HUES6 (cell line): Measurements from ENCODE around the gene CIAO2B.
"Not testable (repeated sequence)": the region's sequence is repeated elsewhere in the genome, so short reads cannot be mapped to it uniquely, and the experiment has no call there.

ENCODE experiments used
- H3K27ac ChIP-seq: 2 replicates; pipeline ENCODE4 v1.7.0; 2013; ENCODE audit warnings: low read depth, mild to moderate bottlenecking, low read length, inconsistent platforms
- H3K27me3 ChIP-seq: 2 replicates; pipeline ENCODE4 v1.6.1; 2013; ENCODE audit warnings: low read length; ENCODE audit not compliant: control insufficient read depth, insufficient read depth
- H3K36me3 ChIP-seq: 2 replicates; pipeline ENCODE4 v1.6.1; 2013; ENCODE audit warnings: low read length; ENCODE audit not compliant: control insufficient read depth, insufficient read depth
- H3K4me1 ChIP-seq: 2 replicates; pipeline ENCODE4 v1.6.1; 2013; ENCODE audit warnings: low read length; ENCODE audit not compliant: control insufficient read depth, insufficient read depth
- H3K4me3 ChIP-seq: 2 replicates; pipeline ENCODE4 v1.5.1; 2013; ENCODE audit warnings: low read depth, low read length
- H3K9ac ChIP-seq: one replicate; pipeline ENCODE4 v1.6.1; 2013; ENCODE audit warnings: mild to moderate bottlenecking, low read length
- H3K9me3 ChIP-seq: 2 replicates; pipeline ENCODE4 v1.6.1; 2013; ENCODE audit warnings: low read depth, low read length; ENCODE audit not compliant: control insufficient read depth, insufficient read depth

CIAO2B gene

DNA sequence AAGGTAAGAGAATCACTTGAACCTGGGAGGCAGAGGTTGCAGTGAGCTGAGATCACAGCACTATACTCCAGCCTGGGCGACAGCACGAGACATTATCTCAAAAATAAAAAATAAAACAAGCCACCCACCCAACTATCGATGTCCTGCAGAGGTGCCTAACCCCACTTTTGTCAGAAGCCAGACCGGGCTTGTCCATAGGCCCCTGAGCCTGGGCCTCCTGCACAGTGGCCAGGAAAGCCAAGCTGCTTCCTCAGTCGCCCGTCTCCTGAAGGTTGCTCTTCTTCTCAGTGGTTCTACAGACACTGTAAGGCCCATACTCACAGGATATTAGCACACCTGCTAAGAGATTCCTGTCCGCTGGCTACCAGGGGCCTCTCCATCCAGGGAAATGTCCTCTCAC is 12.3 kb upstream of the CIAO2B start:
- Histone ChIP-seq H3K4me1 (no peaks in the 10 kb centered on the region), H3K36me3 (peaks cover 25% of the 10 kb centered on the region), H3K9me3 (peaks cover 6% of the 10 kb centered on the region), H3K4me3 (no peak overlapping the region), H3K9ac (no peak overlapping the region), H3K27ac (no peak overlapping the region), H3K27me3 (peaks cover 33% of the 10 kb centered on the region)

DNA sequence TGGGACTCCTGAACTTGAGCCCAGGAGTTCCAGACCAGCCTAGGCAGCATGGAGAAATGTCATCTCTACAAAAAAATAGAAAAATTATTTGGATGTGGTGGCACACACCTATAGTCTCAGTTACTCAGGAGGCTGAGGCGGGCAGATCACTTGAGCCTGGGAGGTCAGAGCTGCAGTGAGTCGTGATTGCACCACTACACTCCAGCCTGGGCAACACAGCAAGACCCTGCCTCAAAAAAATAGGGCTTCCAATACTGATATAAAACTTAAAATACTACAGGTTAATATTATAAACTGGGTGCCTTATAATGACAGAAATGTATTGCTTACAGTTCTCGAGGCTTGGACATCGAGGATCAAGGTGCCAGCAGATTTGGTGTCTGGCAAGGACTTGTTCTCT is 11.7 kb upstream of the CIAO2B start:
- H3K36me3 ChIP-seq: peaks cover 31% of the 10 kb centered on the region
- no peak overlapping the region for H3K27ac ChIP-seq
- H3K27me3 ChIP-seq: peaks cover 33% of the 10 kb centered on the region
- H3K9me3 ChIP-seq: no peaks in the 10 kb centered on the region
- H3K4me1 ChIP-seq: no peaks in the 10 kb centered on the region
- no peak overlapping the region for H3K9ac ChIP-seq
- H3K4me3 ChIP-seq: no peak overlapping the region

DNA sequence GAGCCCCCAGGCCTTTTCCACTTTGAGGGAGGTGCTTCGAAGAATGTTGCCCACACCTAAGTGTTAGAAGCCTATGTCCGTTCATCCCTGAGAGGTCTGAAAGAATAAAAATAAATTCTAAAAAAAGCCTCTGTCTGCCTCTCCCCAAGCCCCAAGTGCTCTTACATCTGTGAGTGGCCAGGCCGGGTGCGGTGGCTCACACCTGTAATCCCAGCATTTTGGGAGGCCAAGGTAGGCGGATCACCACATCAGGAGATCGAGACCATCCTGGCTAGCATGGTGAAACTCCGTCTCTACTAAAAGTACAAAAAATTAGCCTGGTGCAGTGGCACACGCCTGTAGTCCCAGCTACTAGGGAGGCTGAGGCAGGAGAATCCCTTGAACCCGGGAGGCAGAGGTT is 10.8 kb upstream of the CIAO2B start:
- Histone ChIP-seq H3K36me3 (peaks cover 41% of the 10 kb centered on the region), H3K27me3 (peaks cover 28% of the 10 kb centered on the region)
- not testable (repeated sequence) for H3K9ac ChIP-seq, H3K27ac ChIP-seq, H3K4me3 ChIP-seq, H3K4me1 ChIP-seq, H3K9me3 ChIP-seq

DNA sequence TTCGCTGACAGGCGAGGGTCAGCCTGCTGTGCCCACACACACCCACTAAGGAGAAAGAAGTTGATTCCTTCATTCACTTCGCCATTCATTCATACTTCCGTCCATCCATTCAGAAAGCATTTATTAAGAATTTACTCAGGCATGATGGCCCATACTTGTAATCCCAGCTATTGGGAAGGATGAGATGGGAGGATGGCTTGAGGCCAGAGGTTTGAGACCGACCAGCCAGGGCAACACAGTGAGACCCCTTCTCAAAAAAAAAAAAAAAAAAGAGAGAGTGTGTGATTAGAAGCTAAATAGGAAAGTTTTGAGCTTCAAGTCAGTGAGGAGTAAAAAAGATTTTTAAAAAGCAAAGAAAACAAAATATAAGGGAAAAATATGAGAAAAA is 9.8 kb upstream of the CIAO2B start:
- Histone ChIP-seq H3K4me3 (no peak overlapping the region), H3K9me3 (no peaks in the 10 kb centered on the region), H3K9ac (no peak overlapping the region), H3K4me1 (no peaks in the 10 kb centered on the region), H3K27me3 (peaks cover 18% of the 10 kb centered on the region), H3K27ac (no peak overlapping the region), H3K36me3 (peaks cover 50% of the 10 kb centered on the region)

GRCh38 chr16:66943426-66944053 is 9.3 kb upstream of the CIAO2B start:
- Histone ChIP-seq H3K9ac (no peak overlapping the region), H3K27ac (no peak overlapping the region), H3K4me3 (no peak overlapping the region), H3K36me3 (peaks cover 55% of the 10 kb centered on the region), H3K4me1 (no peaks in the 10 kb centered on the region), H3K9me3 (no peaks in the 10 kb centered on the region), H3K27me3 (peaks cover 13% of the 10 kb centered on the region)

DNA sequence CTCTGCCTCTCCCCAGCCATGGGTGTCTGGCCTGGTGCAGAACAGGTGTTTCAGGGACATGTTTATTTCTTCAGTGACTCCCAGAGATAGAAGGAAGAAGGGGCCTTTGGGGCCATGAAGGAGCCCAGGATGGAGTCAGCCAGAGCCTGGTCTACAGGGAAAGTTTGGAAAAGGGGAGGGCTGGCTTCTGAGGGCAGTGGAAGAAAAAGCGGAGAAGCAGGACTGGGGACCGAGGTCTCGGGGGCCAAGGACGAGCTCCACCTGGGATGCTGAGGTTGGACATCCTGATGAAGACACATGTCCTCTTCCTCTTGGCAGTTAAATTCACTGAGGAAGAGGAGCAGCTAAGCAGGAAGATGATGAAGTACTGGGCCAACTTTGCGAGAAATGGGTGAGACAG is 8.8 kb upstream of the CIAO2B start:
- Histone ChIP-seq H3K27me3 (peaks cover 8% of the 10 kb centered on the region), H3K9me3 (no peaks in the 10 kb centered on the region), H3K27ac (no peak overlapping the region), H3K36me3 (peaks cover 58% of the 10 kb centered on the region), H3K4me1 (no peaks in the 10 kb centered on the region), H3K9ac (no peak overlapping the region), H3K4me3 (no peak overlapping the region)

DNA sequence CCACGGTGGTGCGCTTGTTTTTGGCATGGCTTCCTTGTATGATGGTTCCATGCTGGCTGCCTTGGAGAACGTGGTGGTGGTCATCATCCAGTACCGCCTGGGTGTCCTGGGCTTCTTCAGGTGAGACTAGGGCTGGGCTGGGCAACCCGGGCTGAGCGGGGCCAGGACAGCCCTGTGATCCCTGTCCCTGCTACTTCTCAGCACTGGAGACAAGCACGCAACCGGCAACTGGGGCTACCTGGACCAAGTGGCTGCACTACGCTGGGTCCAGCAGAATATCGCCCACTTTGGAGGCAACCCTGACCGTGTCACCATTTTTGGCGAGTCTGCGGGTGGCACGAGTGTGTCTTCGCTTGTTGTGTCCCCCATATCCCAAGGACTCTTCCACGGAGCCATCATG is 6.0 kb upstream of the CIAO2B start:
- Histone ChIP-seq H3K9me3 (no peaks in the 10 kb centered on the region), H3K4me3 (no peak overlapping the region), H3K27me3 (peaks cover 6% of the 10 kb centered on the region), H3K9ac (no peak overlapping the region), H3K27ac (no peak overlapping the region), H3K36me3 (peaks cover 58% of the 10 kb centered on the region), H3K4me1 (peaks cover 6% of the 10 kb centered on the region; the same call in 1 of the 2 replicates)

GRCh38 chr16:66939366-66939765 is 5.2 kb upstream of the CIAO2B start:
- Histone ChIP-seq H3K4me1 (peaks cover 7% of the 10 kb centered on the region; the same call in 1 of the 2 replicates), H3K9me3 (no peaks in the 10 kb centered on the region), H3K27ac (no peak overlapping the region), H3K9ac (no peak overlapping the region), H3K36me3 (peaks cover 58% of the 10 kb centered on the region), H3K27me3 (peaks cover 10% of the 10 kb centered on the region), H3K4me3 (no peak overlapping the region)

GRCh38 chr16:66937725-66938337 is 3.6 kb upstream of the CIAO2B start:
- H3K36me3 ChIP-seq: peaks cover 45% of the 10 kb centered on the region
- peaks cover 10% of the 10 kb centered on the region for H3K27me3 ChIP-seq
- H3K27ac ChIP-seq: no peak overlapping the region
- H3K4me3 ChIP-seq: no peak overlapping the region
- no peak overlapping the region for H3K9ac ChIP-seq
- H3K9me3 ChIP-seq: no peaks in the 10 kb centered on the region
- peaks cover 12% of the 10 kb centered on the region; the same call in 1 of the 2 replicates for H3K4me1 ChIP-seq

- Histone ChIP-seq H3K27ac (no peak overlapping the region), H3K9me3 (no peaks in the 10 kb centered on the region), H3K36me3 (peaks cover 41% of the 10 kb centered on the region), H3K27me3 (peaks cover 10% of the 10 kb centered on the region), H3K4me1 (peaks cover 12% of the 10 kb centered on the region; the same call in 1 of the 2 replicates), H3K9ac (no peak overlapping the region), H3K4me3 (no peak overlapping the region)
Observed at GRCh38 chr16:66936889-66937554, 2.8 kb upstream of the CIAO2B start.

DNA sequence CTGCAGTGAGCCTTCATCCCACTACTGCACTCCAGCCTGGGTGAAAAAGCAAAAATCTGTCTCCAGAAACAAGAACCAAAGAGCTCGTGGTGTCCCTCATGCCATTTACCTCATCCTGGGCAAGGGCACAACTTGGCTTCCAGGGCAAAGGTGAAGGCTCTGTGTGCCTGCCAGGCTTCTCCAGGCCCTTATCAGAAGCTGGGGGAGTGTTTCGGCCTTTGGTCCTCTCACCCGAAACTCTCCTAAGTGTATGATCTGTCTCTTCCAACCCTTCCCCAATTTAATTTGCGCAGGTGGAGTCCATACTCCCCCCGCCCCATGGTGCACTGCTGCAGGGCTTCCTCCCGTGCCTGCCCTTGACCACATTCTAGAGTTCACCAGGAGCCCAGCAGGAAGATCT is 2.3 kb upstream of the CIAO2B start:
- Histone ChIP-seq H3K9ac (no peak overlapping the region), H3K27me3 (peaks cover 10% of the 10 kb centered on the region), H3K4me1 (peaks cover 12% of the 10 kb centered on the region; the same call in 1 of the 2 replicates), H3K36me3 (peaks cover 39% of the 10 kb centered on the region), H3K27ac (no peak overlapping the region), H3K4me3 (no peak overlapping the region), H3K9me3 (no peaks in the 10 kb centered on the region)
